ENCODE data around the gene RANBP2.
A peak's percentile ranks its signal among the peaks of the same experiment; 100 is the strongest.
"Not testable (repeated sequence)": the region's sequence is repeated elsewhere in the genome, so short reads cannot be mapped to it uniquely, and the experiment has no call there.

RANBP2 gene

DNA sequence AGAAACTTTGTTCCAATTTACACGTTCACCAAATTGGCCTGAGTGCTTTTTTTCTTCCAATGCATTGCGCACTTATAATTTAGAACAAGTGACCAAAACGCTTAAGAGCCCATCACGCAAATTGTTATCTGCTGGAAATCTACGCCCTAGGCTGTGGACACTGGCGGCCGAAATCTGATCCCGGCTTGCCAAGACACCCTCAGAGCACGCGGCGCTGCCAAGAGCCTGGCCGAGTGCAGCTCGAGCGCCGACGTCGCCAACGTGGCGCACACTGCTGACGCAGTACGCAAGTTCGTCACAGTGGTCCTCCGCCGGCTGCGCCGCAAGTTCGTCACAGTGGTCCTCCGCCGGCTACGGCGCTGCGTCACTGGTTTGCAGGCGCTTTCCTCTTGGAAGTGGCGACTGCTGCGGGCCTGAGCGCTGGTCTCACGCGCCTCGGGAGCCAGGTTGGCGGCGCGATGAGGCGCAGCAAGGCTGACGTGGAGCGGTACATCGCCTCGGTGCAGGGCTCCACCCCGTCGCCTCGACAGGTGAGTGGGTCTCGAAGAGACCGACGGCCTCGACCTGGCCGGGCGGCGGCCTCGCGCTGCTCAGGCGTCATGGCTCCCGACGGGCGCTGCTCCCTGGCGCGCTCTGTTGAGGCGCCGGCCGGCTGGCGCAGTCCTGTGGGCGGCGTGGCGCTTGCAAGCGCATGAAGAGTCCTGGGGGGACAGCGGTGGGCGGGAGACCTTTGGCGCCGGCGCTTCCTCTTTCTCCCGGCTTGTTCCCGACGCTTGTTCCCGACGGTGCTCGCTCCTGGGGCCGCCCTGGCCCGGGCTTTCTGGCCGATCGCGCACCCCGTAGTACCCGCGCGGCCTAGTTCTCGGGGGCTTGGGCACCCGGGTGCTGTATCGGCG is at the start of gene RANBP2:
Gene RANBP2, plus strand, starts transcription at position 334 of the 896 bp plus-strand sequence. Its CDS starts 125 bp downstream, at position 459.
- DNase-seq: peak; percentile 97

GRCh38 chr2:108670282-108670681 is 49.0 kb upstream of the RANBP2 start:
- not testable (repeated sequence) for DNase-seq

DNA sequence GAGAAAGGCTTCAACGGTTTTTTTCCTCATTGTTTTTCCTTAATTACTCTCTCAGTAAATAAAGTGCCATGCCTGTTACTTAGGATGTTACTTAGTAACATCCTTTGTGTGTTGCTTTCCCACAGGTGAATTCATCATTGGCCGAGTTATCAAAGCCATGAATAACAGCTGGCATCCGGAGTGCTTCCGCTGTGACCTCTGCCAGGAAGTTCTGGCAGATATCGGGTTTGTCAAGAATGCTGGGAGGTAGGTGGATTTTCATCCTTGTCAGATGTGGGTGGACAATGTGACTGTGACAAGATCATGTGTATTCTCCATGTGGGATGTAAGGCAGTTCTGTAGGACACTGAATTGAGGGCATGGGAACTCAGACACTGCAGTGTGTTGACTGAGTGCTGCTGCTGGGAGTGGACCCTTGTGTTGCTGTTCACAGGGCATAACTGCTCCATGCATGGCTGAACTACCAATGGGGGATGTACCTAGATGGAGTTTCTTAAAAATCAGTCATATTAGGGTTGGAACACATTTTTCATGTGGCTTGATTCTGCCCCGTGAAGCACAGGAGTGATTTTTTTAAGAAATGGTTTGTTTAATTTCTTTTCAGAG is 47.0 kb upstream of the RANBP2 start:
- DNase-seq: not testable (repeated sequence)

GRCh38 chr2:108676522-108676921 is 42.8 kb upstream of the RANBP2 start:
- not testable (repeated sequence) for DNase-seq

- DNase-seq: not testable (repeated sequence)
Observed at GRCh38 chr2:108677239-108677744, 42.0 kb upstream of the RANBP2 start.

DNA sequence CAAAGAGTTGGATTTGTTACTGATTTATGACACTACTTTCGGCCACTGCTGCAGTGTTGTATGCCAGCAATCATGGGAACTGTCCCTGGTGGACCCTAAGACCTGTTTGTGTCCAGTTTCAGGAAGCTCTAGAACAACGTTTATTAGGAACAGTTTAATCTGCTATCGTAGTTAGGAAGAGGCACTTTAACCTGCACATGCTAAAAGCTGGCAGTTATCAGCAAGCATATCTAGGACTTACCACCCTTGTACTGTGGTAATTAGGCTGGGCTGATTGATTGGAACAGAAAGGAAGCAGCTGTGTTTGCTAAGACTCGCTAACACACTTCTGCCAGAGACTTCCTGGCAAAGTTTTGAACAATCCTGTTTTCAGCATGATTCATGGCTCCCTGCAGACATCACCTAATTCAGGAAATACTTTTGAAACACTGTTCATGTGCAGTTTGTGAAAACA is 41.1 kb upstream of the RANBP2 start:
- DNase-seq: not testable (repeated sequence)

- DNase-seq: not testable (repeated sequence)
Observed at GRCh38 chr2:108680805-108681204, 38.5 kb upstream of the RANBP2 start.

DNA sequence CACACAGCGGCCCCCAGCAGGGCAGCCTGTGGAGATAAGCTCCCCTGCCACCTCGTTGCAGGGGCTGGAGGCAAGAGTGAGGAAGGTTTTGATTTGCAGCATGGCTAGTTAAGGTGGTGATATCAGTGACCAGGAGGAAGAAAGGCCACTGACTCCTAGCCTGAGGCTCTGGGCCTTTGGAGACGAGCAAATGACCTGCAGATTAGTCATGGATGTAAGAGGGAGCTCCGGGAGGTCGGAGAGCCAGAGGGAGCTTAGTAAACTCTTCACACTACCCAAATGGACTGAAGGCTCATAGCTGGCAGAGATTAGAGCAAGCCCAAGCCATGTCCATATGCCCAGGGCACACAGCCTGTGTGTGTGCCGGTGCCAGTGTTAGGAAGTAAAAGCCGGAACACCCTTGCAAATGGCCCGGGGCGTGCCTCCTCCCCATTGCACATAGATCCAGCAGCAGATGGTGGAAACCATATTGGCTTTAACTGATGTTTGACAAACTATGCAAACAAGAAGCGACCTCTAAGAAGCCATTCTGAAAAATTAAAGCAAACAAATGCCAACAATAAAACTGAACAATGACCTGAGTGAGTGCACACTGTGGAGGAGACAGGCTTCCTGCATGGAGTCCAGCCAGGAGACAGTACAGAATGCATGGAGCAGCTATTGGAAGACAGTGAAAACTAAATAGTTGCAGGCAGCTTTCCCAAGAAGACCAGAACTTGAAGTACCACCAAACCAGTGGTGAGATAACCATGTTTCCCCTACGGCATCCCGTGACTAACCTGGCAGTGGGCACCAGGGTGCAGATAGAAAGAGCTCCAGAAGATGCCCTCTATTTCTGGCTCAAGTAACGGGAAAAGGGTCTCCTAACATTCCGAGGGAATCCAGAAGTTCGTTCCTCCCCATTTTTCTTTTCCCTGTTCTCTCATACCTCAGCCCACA is 30.2 kb upstream of the RANBP2 start:
- not testable (repeated sequence) for DNase-seq

DNA sequence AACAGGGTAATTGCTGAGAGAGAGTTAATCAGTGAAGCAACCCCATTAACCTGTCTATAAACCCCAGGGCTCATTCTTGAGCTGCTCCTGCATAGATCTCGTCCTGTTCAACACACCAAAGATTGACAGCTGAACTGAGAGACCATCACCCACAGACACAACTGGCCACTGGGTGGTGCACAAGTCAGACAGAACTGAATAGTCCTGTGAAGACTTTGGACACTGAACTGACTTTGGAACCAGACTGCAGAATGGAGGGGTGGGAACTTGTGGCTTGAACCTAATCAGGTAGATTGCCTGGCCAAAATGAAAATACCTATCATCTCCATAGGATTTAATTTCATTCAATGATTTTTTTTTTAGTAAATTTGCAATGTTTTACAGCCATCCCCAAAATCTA is 29.3 kb upstream of the RANBP2 start:
- DNase-seq: peak; percentile 37

DNA sequence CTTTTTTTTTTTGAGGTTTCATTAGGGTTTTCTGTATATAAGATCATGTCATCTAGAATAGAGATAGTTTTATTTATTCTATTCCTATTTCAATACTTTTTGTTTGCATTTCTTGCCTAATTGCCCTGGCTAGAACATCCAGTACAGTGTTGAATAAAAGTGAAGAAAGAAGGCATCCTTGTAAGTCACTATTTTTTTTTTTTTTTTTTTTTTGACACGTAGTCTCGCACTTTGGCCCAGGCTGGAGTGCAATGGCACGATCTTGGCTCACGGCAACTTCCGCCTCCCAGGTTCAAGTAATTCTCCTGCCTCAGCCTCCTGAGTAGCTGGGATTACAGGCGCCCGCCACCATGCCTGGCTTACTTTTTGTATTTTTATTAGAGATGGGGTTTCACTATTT is 27.8 kb upstream of the RANBP2 start:
- no peak for DNase-seq

DNA sequence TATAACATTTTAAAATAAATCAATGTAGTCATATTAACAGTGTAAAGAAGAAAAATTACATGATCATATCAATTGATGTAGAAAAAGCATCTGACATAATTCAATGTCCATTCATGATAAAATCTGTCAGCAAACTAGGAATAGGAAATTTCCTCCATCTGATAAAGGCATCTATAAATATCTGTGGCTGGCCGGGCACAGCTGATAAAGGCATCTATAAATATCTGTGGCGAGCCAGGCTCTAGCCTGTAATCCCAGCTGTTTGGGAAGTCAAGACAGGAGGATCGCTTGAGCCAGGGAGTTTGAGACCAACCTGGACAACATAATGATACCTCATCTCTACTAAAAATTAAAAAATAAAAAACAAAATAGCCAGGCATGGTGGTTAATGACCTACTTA is 18.1 kb upstream of the RANBP2 start:
- DNase-seq: no peak

GRCh38 chr2:108701806-108702205 is 17.5 kb upstream of the RANBP2 start:
- DNase-seq: no peak

DNA sequence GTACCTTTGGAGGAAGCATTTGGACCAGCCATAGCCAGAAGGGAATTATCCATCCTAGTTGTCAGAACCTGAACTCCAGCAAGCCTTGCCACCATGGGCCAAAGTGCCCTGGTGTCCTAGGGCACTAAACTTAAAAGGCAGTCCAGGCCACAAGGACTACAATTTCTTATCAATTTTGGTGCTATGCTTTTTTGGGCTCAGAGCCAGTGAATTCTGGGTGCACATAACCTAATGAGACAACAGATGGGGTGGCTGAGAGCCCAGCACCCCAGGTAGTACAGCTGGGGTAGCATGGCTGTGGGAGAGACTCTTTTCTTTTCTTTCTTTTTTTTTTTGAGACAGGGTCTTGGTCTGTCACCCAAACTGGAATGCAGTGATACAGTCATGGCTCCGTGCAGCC is 14.4 kb upstream of the RANBP2 start:
- DNase-seq: no peak

DNA sequence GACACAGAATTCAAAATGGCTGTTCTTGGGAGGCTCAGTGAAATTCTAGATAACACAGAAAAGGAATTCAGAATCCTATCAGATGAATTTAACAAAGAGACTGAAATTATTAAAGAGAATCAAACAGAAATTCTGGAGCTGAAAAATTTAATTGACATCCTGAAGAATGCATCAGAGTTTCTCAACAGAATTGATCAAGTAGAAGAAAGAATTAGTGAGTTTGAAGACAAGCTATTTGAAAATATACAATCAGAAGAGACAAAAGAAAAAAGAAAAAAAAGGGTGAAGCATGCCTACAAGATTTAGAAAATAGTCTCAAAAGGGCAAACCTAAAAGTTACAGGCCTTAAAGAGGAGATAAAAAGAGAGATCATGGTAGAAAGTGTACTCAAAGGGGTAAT is 12.0 kb upstream of the RANBP2 start:
- no peak for DNase-seq

GRCh38 chr2:108716971-108717370 is 2.3 kb upstream of the RANBP2 start:
- not testable (repeated sequence) for DNase-seq

GRCh38 chr2:108726048-108726447 is 6.8 kb downstream of the RANBP2 start:
- DNase-seq: peak; percentile 49

- not testable (repeated sequence) for DNase-seq
Observed at GRCh38 chr2:108734656-108735055, 15.4 kb downstream of the RANBP2 start.

DNA sequence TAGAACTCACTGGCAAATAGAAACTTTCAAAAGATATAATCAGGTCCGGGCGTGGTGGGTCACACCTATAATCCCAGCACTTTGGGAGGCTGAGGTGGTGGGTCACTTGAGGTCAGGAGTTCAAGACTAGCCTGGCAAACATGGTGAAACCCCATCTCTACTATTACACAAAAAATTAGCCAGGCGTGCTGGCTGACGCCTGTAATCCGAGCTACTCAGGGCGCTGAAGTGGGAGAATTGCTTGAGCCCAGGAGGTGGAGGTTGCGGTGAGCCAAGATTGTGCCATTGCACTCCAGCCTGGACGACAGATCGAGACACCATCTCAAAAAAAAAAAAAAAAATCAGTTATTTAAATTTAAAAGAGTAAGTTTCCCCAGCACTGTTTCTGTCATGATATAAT is 38.7 kb downstream of the RANBP2 start:
- DNase-seq: not testable (repeated sequence)

GRCh38 chr2:108762618-108763017 is 43.3 kb downstream of the RANBP2 start:
- not testable (repeated sequence) for DNase-seq

- DNase-seq: not testable (repeated sequence)
Observed at GRCh38 chr2:108766671-108767070, 47.4 kb downstream of the RANBP2 start.

DNA sequence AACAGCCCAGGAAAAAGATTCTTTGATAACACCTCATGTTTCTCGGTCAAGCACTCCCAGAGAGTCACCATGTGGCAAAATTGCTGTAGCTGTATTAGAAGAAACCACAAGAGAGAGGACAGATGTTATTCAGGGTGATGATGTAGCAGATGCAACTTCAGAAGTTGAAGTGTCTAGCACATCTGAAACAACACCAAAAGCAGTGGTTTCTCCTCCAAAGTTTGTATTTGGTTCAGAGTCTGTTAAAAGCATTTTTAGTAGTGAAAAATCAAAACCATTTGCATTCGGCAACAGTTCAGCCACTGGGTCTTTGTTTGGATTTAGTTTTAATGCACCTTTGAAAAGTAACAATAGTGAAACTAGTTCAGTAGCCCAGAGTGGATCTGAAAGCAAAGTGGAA is 48.6 kb downstream of the RANBP2 start:
- DNase-seq: not testable (repeated sequence)

- no peak for DNase-seq
Observed at GRCh38 chr2:108776475-108776874, 57.2 kb downstream of the RANBP2 start.

DNA sequence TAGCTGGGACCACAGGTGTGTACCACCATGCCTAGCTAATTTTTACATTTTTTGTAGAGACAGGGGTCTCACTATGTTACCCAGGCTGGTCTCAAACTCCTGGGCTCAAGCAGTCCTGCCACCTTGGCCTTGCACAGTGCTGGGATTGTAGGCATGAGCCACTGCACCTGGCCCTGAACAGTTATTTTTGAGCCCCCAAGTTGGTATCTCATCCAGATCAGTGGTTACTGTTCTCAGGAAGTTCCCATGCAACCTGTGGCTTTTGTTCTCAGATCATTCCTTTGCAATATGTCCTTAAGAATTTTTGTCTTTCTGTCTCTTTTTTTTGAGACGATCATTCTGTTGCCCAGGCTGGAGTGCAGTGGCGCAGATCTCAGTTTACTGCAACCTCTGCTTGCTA is 59.6 kb downstream of the RANBP2 start:
- DNase-seq: no peak
